ENCODE data around the gene SCN1A. TPM values are rescaled to one million over a fixed set of nuclear protein-coding genes. Genes with fewer than 3 reads are reported as not detected.
A peak's percentile ranks its signal among the peaks of the same experiment; 100 is the strongest.

The SCN1A gene
- total RNA-seq, 1 donor from 2014 or later = not detected

DNA sequence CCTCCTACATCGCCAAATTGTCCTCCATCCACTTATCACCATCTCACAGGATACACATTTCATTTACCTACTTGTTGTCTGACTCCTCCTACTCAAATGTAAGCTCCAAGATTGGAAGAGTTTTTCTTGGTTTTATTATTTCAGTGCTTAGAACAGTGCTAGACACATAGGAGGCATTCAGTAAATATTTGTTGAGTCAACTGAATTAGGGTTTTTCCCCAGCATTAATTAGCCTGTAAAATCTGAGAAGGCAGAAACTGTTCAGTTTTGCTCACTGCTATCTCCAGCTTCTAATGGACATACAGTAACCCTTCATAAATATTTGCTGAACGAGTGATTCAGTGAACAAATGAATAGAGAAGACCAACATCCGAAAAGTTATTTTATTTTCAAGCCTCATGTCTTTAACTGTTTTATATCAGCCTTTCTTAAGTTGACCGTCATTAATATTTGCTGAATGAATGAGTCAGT is 175.0 kb downstream of the SCN1A start:
- Mint-ChIP-seq H3K4me3 (no peak overlapping the region), H3K27ac (no peak overlapping the region), H3K27me3 (ENCODE audit: insufficient read depth) (no peaks in the 10 kb centered on the region), H3K9me3 (no peaks in the 10 kb centered on the region), H3K36me3 (ENCODE audit: low read depth) (peaks cover 2% of the 10 kb centered on the region), H3K4me1 (ENCODE audit: low read depth) (peaks cover 11% of the 10 kb centered on the region)
- DNase-seq (ENCODE audit: low spot score) = no peak
- intact Hi-C loops (cut with micrococcal nuclease) = loop anchor here (2.0 to 10.0 kb wide), 4 partner anchors 155 to 550 kb away; partner anchors contain the start of genes GALNT3 and SCN9A

- Mint-ChIP-seq H3K27ac (no peak overlapping the region), H3K4me1 (ENCODE audit: low read depth) (peaks cover 11% of the 10 kb centered on the region), H3K36me3 (ENCODE audit: low read depth) (peaks cover 5% of the 10 kb centered on the region), H3K4me3 (no peak overlapping the region), H3K9me3 (no peaks in the 10 kb centered on the region), H3K27me3 (ENCODE audit: insufficient read depth) (no peaks in the 10 kb centered on the region)
- no peak for DNase-seq (ENCODE audit: low spot score)
- intact Hi-C loops (cut with micrococcal nuclease) = loop anchor here (2.0 to 10.0 kb wide), 4 partner anchors 155 to 550 kb away; partner anchors contain the start of genes GALNT3 and SCN9A
Measured at GRCh38 chr2:165952085-165952484, 175.7 kb downstream of the SCN1A start.

DNA sequence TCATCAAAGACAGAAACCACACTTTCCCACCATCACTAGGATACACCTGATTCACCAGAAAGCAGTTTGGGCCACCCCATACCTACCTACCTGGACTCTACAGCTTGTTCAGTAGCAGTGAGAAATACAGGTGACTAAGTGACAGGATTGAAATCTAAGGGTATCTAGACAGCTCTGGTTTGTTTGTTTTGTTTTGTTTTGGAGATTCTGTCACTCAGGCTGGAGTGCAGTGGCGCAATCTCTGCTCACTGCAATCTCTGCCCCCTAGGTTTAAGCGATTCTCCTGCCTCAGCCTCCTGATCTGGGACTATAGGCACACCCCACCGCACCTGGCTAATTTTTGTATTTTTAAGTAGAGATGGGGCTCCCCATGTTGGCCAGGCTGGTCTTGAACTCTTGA is 177.4 kb downstream of the SCN1A start:
- H3K4me1 Mint-ChIP-seq (ENCODE audit: low read depth) = peaks cover 9% of the 10 kb centered on the region
- H3K36me3 Mint-ChIP-seq (ENCODE audit: low read depth) = peaks cover 5% of the 10 kb centered on the region
- intact Hi-C loops (cut with micrococcal nuclease) = loop anchor here (5.0 to 10.0 kb wide), 3 partner anchors 157 to 548 kb away; partner anchors contain the start of gene SCN9A
- no peaks in the 10 kb centered on the region for H3K27me3 Mint-ChIP-seq (ENCODE audit: insufficient read depth)
- no peaks in the 10 kb centered on the region for H3K9me3 Mint-ChIP-seq
- no peak overlapping the region for H3K27ac Mint-ChIP-seq
- no peak overlapping the region for H3K4me3 Mint-ChIP-seq
- no peak for DNase-seq (ENCODE audit: low spot score)

DNA sequence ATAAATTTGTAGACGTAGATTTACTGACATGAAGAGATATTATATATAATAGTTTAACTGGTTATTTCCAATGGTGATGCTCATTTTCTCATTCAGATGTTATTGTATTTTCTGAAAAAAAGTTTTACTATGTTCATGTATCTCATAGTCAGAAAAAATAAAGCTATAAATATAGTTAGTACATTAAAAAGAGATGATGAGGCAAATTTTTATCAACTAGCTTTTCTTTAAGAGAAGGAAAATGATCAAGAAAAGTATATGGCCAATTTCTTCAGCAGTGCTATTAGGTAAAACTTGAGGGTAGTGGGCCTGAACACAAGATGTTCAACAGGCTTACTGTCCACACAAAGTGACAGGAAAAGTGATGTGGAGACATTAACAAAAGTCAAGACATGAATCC is 186.0 kb downstream of the SCN1A start:
- intact Hi-C loops (cut with micrococcal nuclease) = no loop called here
- H3K4me3 Mint-ChIP-seq = no peak overlapping the region
- no peaks in the 10 kb centered on the region for H3K4me1 Mint-ChIP-seq (ENCODE audit: low read depth)

GRCh38 chr2:165938237-165938636 is 189.6 kb downstream of the SCN1A start:
- no peaks in the 10 kb centered on the region for H3K27me3 Mint-ChIP-seq (ENCODE audit: insufficient read depth)
- H3K9me3 Mint-ChIP-seq = no peaks in the 10 kb centered on the region
- intact Hi-C loops (cut with micrococcal nuclease) = no loop called here
- no peak overlapping the region for H3K4me3 Mint-ChIP-seq
- H3K4me1 Mint-ChIP-seq (ENCODE audit: low read depth) = no peaks in the 10 kb centered on the region
- peak overlapping the region; percentile 57 for H3K27ac Mint-ChIP-seq
- peaks cover 32% of the 10 kb centered on the region for H3K36me3 Mint-ChIP-seq (ENCODE audit: low read depth)
- no peak for DNase-seq (ENCODE audit: low spot score)

More for the DNA sequence above, 186.0 kb downstream of the SCN1A start:
- Mint-ChIP-seq H3K27ac (no peak overlapping the region), H3K27me3 (ENCODE audit: insufficient read depth) (no peaks in the 10 kb centered on the region), H3K36me3 (ENCODE audit: low read depth) (peaks cover 31% of the 10 kb centered on the region), H3K9me3 (no peaks in the 10 kb centered on the region)
- DNase-seq (ENCODE audit: low spot score) = no peak

Other genes with a start within 250 kb of the SCN1A start
- gene TTC21B, start 174.2 kb downstream of the SCN1A start, total RNA-seq = 21.0 and 24.6 TPM in 2 replicates
- gene SCN9A, start 247.9 kb upstream of the SCN1A start, total RNA-seq = 0.07 and 0.13 TPM in 2 replicates